Right lobe of liver (tissue), 6 donors: ENCODE measurements around the gene ALMS1. TPM values are rescaled to one million over a fixed set of nuclear protein-coding genes. Genes with fewer than 3 reads are reported as not detected.
"Not testable (repeated sequence)": the region's sequence is repeated elsewhere in the genome, so short reads cannot be mapped to it uniquely, and the experiment has no call there.

Experiments used
- ATAC-seq, 4 donors: fragments of 200-7000 bp; cut with Tn5 transposase; one replicate each; pipeline ENCODE4 v1.9.1; 2020; ENCODE audit warnings: mild to moderate bottlenecking in 4 of 4, moderate library complexity in 4 of 4
- DNase-seq, 3 donors: peaks; one replicate each; pipeline ENCODE4 v3.0.0-alpha.2; 2020
- H3K27ac ChIP-seq, 3 donors: fragments of 200-600 bp; one replicate each; pipeline ENCODE4 v1.8.0; 2022
- H3K27me3 ChIP-seq, 2 donors: fragments of 200-600 bp; one replicate each; pipeline ENCODE4 v1.8.0; 2022
- H3K36me3 ChIP-seq, 4 donors: fragments of 200-600 bp; sonication (generic) in 1 of 4; one replicate each; pipeline versions ENCODE4 v1.5.1 to v1.8.0; 2017 to 2022; ENCODE audit warnings: control low read depth in 1 of 4
- H3K4me1 ChIP-seq, 4 donors: fragments of 200-600 bp; sonication (generic) in 1 of 4; one replicate each; pipeline versions ENCODE4 v1.5.1 to v1.8.0; 2017 to 2022; ENCODE audit warnings: control low read depth in 1 of 4
- H3K4me3 ChIP-seq, 3 donors: fragments of 200-600 bp; one replicate each; pipeline ENCODE4 v1.8.0; 2022
- H3K9me3 ChIP-seq, 4 donors: fragments of 200-600 bp; sonication (generic) in 1 of 4; one replicate each; pipeline versions ENCODE4 v1.5.1 to v1.8.0; 2017 to 2022; ENCODE audit warnings: control low read depth in 1 of 4
- POLR2A ChIP-seq: fragments of 450-650 bp; IDR thresholded peaks from one replicate; pipeline ENCODE4 v1.6.1; 2017; ENCODE audit warnings: antibody characterized with exemption, mild to moderate bottlenecking
- WGBS: methylation state at CpG from one replicate; pipeline ENCODE4 v1.1.6; 2018; ENCODE audit warnings: low coverage, low lambda C conversion rate; ENCODE audit not compliant: insufficient coverage; ENCODE audit errors: missing lambda C conversion rate; 5-methylcytosine and 5-hydroxymethylcytosine counted together
- intact Hi-C, 2 donors: fragments of 100-400 bp; cut with DNase I; formaldehyde crosslinking; loops; one replicate each; pipeline versions ENCODE4 v1.11.2 to v1.14.1; 2022
- total RNA-seq, 6 experiments: library from RNA; depleted of rRNA in 2 of 6; stranded (reverse); fragments of >200 nt in 2 of 6; fragmentation: NEBNext Ultra II Directional in 3 of 6; extraction: Animal tissue kit (Norgen Biotek cat#: 25700) in 3 of 6; gene quantifications; one replicate each; pipeline versions ENCODE4 v1.1.0 to v1.2.4, GENCODE V29; 2016 to 2023
- TF ChIP-seq, protein P1 (sequence below), 4 donors: fragments of 200-600 bp in 3 of 4; fragments of 450-650 bp in 1 of 4; IDR thresholded peaks; one replicate each; pipeline versions ENCODE4 v1.5.1 to v1.8.0; 2016 to 2022; ENCODE audit warnings: antibody characterized with exemption in 4 of 4, mild to moderate bottlenecking in 2 of 4
- donor health status: DM: no; HTN: yes; CAD: no.
- donor health status: DM: no; HTN: no; CAD: no.
- donor health status: DM: no; HTN: no; CAD: no.
- donor health status: DM: no; HTN: yes; CAD: no.
- donor health status: DM: no; HTN: yes; CAD: no.

The ALMS1 gene
- total RNA-seq, 6 experiments from 2014 or later: 5.0 to 9.3 (median 6.0) TPM

DNA sequence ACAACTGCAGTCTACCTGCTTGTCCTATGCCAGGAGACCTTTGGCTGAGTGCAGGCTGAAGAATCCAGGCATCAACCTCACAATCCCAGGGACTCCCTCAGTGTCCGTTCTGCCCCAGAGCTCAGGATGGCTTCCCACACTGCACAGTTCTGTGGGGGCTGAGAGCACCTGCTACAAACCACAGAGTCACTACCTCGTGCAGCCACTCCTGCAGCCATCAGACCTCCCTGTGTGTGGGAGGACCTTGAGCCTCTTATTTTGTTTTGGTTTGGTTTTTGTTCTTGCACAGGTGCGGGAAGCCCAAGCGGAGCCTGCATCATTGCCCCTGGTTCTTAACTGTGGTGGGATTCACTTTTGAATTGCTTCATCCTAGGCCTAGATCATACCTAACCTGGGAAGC is 225.6 kb downstream of the ALMS1 start:
- Histone ChIP-seq H3K4me1 (no peaks in the 10 kb centered on the region), H3K36me3 (no peaks in the 10 kb centered on the region), H3K27me3 (no peaks in the 10 kb centered on the region), H3K9me3 (no peaks in the 10 kb centered on the region), H3K4me3 (no peak overlapping the region), H3K27ac (no peak overlapping the region)
- intact Hi-C loops: no loop called here
- ATAC-seq (no peak), DNase-seq (no peak)
- TF ChIP-seq POLR2A: no peak
- TF ChIP-seq, protein P1, sequence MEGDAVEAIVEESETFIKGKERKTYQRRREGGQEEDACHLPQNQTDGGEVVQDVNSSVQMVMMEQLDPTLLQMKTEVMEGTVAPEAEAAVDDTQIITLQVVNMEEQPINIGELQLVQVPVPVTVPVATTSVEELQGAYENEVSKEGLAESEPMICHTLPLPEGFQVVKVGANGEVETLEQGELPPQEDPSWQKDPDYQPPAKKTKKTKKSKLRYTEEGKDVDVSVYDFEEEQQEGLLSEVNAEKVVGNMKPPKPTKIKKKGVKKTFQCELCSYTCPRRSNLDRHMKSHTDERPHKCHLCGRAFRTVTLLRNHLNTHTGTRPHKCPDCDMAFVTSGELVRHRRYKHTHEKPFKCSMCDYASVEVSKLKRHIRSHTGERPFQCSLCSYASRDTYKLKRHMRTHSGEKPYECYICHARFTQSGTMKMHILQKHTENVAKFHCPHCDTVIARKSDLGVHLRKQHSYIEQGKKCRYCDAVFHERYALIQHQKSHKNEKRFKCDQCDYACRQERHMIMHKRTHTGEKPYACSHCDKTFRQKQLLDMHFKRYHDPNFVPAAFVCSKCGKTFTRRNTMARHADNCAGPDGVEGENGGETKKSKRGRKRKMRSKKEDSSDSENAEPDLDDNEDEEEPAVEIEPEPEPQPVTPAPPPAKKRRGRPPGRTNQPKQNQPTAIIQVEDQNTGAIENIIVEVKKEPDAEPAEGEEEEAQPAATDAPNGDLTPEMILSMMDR (IDR thresholded peaks at IDR 0.05): no peak
- 63% methylated on average over 2 of the region's 4 CpGs for WGBS

GRCh38 chr2:73611867-73612266 is 226.2 kb downstream of the ALMS1 start:
- Histone ChIP-seq H3K27ac (no peak overlapping the region), H3K27me3 (no peaks in the 10 kb centered on the region), H3K4me3 (no peak overlapping the region), H3K4me1 (no peaks in the 10 kb centered on the region), H3K36me3 (no peaks in the 10 kb centered on the region), H3K9me3 (no peaks in the 10 kb centered on the region)
- DNase-seq (no peak), ATAC-seq (no peak)
- WGBS: 100% methylated on average over 1 of the region's 1 CpG
- intact Hi-C loops: no loop called here
- TF ChIP-seq, protein P1 (IDR thresholded peaks at IDR 0.05): no peak
- no peak for TF ChIP-seq POLR2A

- TF ChIP-seq POLR2A: no peak
- TF ChIP-seq, protein P1 (IDR thresholded peaks at IDR 0.05): no peak
- Histone ChIP-seq H3K36me3 (no peaks in the 10 kb centered on the region), H3K4me3 (no peak overlapping the region), H3K27me3 (no peaks in the 10 kb centered on the region), H3K9me3 (no peaks in the 10 kb centered on the region), H3K4me1 (no peaks in the 10 kb centered on the region), H3K27ac (no peak overlapping the region)
- intact Hi-C loops: no loop called here
- ATAC-seq (no peak), DNase-seq (no peak)
- 93% methylated on average over 2 of the region's 3 CpGs for WGBS
These were observed 228.5 kb downstream of the ALMS1 start for GRCh38 chr2:73614105-73614504.

DNA sequence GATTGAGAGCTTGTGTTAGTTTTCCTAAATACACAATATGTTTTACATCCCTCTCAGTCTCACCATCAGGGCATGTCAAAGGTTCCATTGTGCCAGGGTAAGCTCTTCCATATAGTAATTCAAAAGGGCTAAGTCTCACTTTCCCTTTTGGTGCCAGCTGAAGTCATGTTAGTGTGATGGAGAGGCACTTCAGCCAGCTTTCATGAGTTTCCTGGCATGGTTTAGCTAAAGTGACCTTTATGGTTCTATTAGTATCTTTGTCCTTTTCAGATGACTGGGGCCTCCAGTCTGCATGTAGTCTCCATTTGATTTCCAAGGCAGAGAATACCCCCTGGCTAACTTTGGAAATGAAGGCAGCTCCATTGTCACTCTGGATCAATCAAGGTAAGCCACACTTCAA is 229.4 kb downstream of the ALMS1 start:
- intact Hi-C loops: no loop called here
- TF ChIP-seq, protein P1 (IDR thresholded peaks at IDR 0.05): no peak
- no peak for TF ChIP-seq POLR2A
- DNase-seq: no peak

GRCh38 chr2:73619925-73620324 is 234.3 kb downstream of the ALMS1 start:
- H3K36me3 ChIP-seq, DNase-seq, H3K27me3 ChIP-seq, H3K4me1 ChIP-seq, intact Hi-C loops, H3K9me3 ChIP-seq, H3K4me3 ChIP-seq, H3K27ac ChIP-seq: not testable (repeated sequence)
- ATAC-seq: peak in 3 of 4 donors; percentile 50 to 52 (median 51)
- TF ChIP-seq, protein P1 (IDR thresholded peaks at IDR 0.05): peak in 3 of 4 donors; percentile 44 to 51 (median 45)
- WGBS: 20% methylated on average over 1 of the region's 3 CpGs

More for the DNA sequence above, 229.4 kb downstream of the ALMS1 start:
- H3K9me3 ChIP-seq: no peaks in the 10 kb centered on the region
- H3K36me3 ChIP-seq: no peaks in the 10 kb centered on the region
- no peaks in the 10 kb centered on the region for H3K4me1 ChIP-seq
- no peaks in the 10 kb centered on the region for H3K27me3 ChIP-seq
- no peak overlapping the region for H3K27ac ChIP-seq
- no peak for ATAC-seq
- no peak overlapping the region for H3K4me3 ChIP-seq

GRCh38 chr2:73624036-73624435 is 238.4 kb downstream of the ALMS1 start:
- H3K9me3 ChIP-seq, H3K27me3 ChIP-seq, H3K27ac ChIP-seq, ATAC-seq, H3K36me3 ChIP-seq, DNase-seq, intact Hi-C loops, H3K4me1 ChIP-seq, H3K4me3 ChIP-seq: not testable (repeated sequence)
